Cerebellar cortex (tissue), 1 donor: ENCODE data around the gene CD79A.

ENCODE experiments used
- DNase-seq: peaks from one replicate; pipeline ENCODE4 v3.0.0-alpha.2; 2015; ENCODE audit warnings: low spot score

Gene CD79A

DNA sequence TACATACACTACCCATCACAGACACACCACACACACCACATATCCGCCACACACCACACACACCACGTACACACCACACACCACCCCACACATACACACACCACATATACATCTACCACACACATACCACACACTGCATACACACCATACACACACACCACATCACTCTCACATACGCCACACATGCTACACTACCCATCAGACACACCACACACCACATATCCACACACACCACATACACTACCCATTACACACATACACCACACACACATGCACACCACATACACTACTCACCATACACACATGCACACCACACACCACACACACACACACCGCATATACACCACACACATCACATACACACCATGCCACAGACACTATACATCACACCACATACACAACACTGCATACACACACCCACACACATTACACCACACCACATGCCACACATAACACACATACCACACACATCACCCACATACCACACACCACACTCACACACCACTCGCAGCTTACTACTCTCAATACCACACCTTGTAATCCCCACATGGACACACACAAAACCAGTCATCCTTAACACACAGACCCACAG is 41.7 kb downstream of the CD79A start:
- DNase-seq = no peak

GRCh38 chr19:41919948-41920712 is 43.1 kb downstream of the CD79A start:
- DNase-seq = no peak

GRCh38 chr19:41920882-41921576 is 44.0 kb downstream of the CD79A start:
- DNase-seq = no peak

- DNase-seq = no peak
These were observed 44.8 kb downstream of the CD79A start for GRCh38 chr19:41921577-41922576.

- no peak for DNase-seq
These were observed 45.5 kb downstream of the CD79A start for GRCh38 chr19:41922585-41922984.

GRCh38 chr19:41923045-41923788 is 46.1 kb downstream of the CD79A start:
- no peak for DNase-seq

DNA sequence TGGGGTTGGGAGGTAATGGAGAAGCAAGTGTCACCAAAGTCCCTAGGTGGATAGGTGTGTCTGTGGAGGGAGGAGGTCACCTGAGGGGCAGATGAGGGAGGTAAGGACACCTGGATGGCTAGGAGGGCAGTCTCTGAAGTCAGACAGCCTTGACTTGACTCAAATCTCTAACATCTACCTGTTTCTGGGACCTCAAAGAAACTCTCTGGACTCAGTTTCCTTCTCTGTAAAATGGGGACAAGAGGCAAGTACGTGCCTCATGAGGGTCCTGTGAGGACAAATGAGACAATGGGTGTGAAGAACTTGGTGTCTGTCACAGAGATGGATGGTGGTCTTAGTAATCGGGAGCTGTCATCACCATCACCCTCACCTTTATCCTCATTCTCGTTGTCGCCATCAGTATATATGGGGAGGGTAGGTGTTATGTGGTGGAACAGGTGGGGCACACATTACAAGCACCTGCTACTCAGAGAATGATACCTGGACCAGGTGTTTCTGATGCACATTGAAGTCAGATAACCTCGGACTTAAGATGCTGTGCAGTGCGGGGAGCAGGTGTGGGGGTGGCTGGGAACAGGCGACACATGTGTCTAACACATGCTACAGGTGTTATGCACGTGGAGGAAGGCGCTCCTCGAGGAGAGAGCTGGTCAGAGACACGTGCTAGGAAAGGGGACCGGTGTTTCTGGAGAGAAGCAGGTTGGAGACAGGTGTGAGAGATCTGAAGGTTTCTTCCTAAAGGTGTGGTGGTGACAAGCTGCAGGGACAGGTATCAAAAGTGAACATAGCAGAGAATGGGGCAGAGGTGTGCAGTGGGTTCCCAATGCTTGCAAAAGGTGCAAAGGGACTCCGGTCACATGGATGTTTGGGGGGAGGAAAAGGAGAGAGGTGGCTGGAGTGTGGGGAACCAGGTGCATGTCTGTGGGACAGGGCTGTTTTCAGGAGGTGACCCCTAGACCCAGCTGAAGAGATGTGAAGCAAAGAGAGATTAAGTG is 47.4 kb downstream of the CD79A start:
- no peak for DNase-seq

GRCh38 chr19:41925208-41926003 is 48.3 kb downstream of the CD79A start:
- no peak for DNase-seq

GRCh38 chr19:41926028-41926762 is 49.1 kb downstream of the CD79A start:
- DNase-seq = no peak

- no peak for DNase-seq
These were observed 49.9 kb downstream of the CD79A start for GRCh38 chr19:41926763-41927496.

DNA sequence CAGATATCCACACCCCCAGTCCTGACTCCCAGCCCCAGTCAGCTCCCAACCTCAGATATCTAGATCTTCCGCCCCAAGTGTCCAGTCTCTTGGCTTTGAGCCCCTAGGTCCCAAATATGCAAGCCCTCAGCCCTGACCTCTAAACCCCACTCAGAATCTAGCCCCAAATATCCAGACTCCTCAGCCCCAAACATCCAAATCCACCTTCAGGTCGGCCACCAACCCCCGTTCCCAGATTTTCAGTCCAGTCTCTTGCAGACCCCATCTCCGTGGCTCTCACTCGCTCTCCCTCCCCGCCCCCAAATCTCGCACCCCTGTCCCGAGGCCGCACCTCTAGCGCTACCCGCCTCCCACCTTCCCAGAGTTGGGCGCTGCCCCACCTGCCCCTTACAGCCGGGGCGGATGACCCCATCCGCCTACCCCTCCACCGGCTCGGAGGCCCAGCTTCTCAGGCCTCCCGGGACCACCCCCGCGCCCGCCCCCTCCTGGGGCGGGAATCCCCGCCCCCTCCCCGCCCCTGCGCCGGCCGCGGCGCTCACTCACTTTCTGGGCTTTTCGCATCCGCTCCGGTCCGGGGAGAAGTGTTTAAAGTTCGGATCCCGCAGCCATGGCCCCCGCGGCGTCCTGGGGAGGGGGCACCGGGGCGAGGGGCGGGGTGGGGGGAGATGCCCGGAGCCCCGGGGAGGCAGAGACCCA is 50.6 kb downstream of the CD79A start:
- DNase-seq = no peak

DNA sequence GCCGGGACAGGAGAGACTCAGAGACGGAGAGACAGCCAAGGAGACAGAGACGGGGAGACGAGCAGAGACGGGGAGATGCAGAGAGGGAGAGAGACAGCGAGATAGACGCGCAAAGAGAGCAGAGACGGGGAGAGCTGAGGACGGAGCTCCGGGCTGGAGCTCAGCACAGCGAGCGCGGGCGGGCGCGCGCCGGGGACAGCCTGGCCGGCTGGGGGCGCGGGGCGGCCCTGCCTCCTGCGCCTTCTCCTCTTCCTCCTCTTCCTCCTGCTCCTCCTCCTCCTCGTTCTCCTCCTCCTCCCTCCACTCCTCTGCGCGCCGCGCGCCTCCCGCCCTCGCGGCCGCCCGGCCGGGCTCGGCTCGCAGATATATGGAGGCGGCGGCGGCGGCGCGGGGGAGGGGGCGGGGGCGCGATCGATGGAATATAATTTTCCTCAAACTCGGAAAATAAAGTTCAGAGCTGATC is 51.2 kb downstream of the CD79A start, which contains the start of gene ERFL:
ERFL (minus strand) TSS at position 229 of the 463 bp plus-strand sequence. CDS start 15,530 bp downstream, outside the sequence.
- no peak for DNase-seq

- no peak for DNase-seq
These were observed 51.9 kb downstream of the CD79A start for GRCh38 chr19:41928754-41929535.

DNA sequence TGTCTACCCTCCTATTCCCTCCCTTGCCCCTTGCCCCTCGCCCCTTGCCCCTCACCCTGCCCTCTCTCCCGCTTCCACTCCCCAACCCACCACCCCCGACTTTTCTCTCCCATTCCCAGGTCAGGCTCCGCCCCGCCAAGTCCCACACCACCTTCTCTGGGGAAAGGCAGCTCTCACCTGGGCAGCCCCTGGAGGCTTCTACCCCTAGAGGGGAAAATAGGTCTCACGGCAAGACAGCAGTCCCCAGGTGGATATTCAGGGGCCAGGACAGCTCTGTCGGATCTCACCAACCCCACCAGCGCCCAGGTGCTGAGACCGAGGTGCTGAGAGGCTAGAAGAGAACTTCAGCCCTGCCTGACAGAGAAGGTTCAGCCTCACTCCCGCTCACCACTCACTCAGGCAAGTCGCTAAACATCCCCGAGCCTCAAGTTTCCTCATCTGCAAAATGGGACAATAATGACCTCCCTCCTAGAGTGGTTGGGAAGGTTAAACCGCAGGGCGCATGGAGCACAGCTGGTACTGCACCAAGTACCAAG is 52.5 kb downstream of the CD79A start:
- DNase-seq = no peak

- no peak for DNase-seq
These were observed 53.2 kb downstream of the CD79A start for GRCh38 chr19:41930322-41930722.
